Activated T-cell treated with anti-CD3 and anti-CD28 coated beads, Interleukin-2, amount 50 U/mL, for 48 hours (primary cell): ENCODE data around the gene ZCCHC10.
"Not testable (repeated sequence)": the region's sequence is repeated elsewhere in the genome, so short reads cannot be mapped to it uniquely, and the experiment has no call there.

Experiments used
- DNase-seq, 2 experiments: peaks; one replicate each; pipeline ENCODE4 v3.0.0-alpha.2; 2020

Gene ZCCHC10

GRCh38 chr5:133041157-133041784 is 14.9 kb upstream of the ZCCHC10 start:
- DNase-seq = no peak

- not testable (repeated sequence) for DNase-seq
Observed at GRCh38 chr5:133036677-133037076, 10.3 kb upstream of the ZCCHC10 start.

GRCh38 chr5:133035224-133035623 is 8.9 kb upstream of the ZCCHC10 start:
- DNase-seq = no peak

- no peak for DNase-seq
Observed at GRCh38 chr5:133034064-133034463, 7.7 kb upstream of the ZCCHC10 start.

GRCh38 chr5:133032852-133033742 is 6.7 kb upstream of the ZCCHC10 start:
- DNase-seq = no peak

GRCh38 chr5:133030343-133031005 is 4.1 kb upstream of the ZCCHC10 start:
- DNase-seq = no peak

GRCh38 chr5:133029416-133029815 is 3.1 kb upstream of the ZCCHC10 start:
- DNase-seq = no peak

GRCh38 chr5:133026664-133027153 is 360 bp upstream of the ZCCHC10 start:
- no peak for DNase-seq

GRCh38 chr5:133019471-133019870 is 6.9 kb downstream of the ZCCHC10 start:
- not testable (repeated sequence) for DNase-seq

GRCh38 chr5:133017964-133018363 is 8.4 kb downstream of the ZCCHC10 start:
- no peak for DNase-seq

GRCh38 chr5:133015466-133015865 is 10.9 kb downstream of the ZCCHC10 start:
- DNase-seq = no peak

- DNase-seq = not testable (repeated sequence)
Observed at GRCh38 chr5:133008455-133008854, 17.9 kb downstream of the ZCCHC10 start.

- no peak for DNase-seq
Observed at GRCh38 chr5:133006653-133007052, 19.7 kb downstream of the ZCCHC10 start.

- DNase-seq = no peak
Observed at GRCh38 chr5:132999246-132999645, 27.1 kb downstream of the ZCCHC10 start.

GRCh38 chr5:132998556-132998955 is 27.8 kb downstream of the ZCCHC10 start:
- no peak for DNase-seq

GRCh38 chr5:132996307-132996706 is 30.0 kb downstream of the ZCCHC10 start:
- DNase-seq = no peak

- no peak for DNase-seq
Observed at GRCh38 chr5:132987531-132988408, 38.6 kb downstream of the ZCCHC10 start.

GRCh38 chr5:132982971-132983370 is 43.4 kb downstream of the ZCCHC10 start:
- DNase-seq = not testable (repeated sequence)

GRCh38 chr5:132981288-132981687 is 45.1 kb downstream of the ZCCHC10 start:
- no peak for DNase-seq

GRCh38 chr5:132979976-132980375 is 46.4 kb downstream of the ZCCHC10 start:
- no peak for DNase-seq

- no peak for DNase-seq
Observed at GRCh38 chr5:132979367-132979940, 46.9 kb downstream of the ZCCHC10 start.

GRCh38 chr5:132976852-132977251 is 49.5 kb downstream of the ZCCHC10 start:
- no peak for DNase-seq
